Measurements from ENCODE around the gene UCK1. TPM values are rescaled to one million over a fixed set of nuclear protein-coding genes. Genes with fewer than 3 reads are reported as not detected.

UCK1 gene
- total RNA-seq, 1 experiment from 2014 or later: 31.7 TPM

- ChIA-PET POLR2A (ENCODE audit: unreplicated experiment) (no interaction called here), CTCF (no interaction called here)
- Histone ChIP-seq H3K4me2 (no peak overlapping the region), H3K9me3 (ENCODE audit: insufficient read depth, low read depth) (no peaks in the 10 kb centered on the region), H3K27ac (no peak overlapping the region), H2AFZ (no peak overlapping the region), H4K20me1 (ENCODE audit: insufficient read depth) (peaks cover 62% of the 10 kb centered on the region), H3K9me2 (ENCODE audit: insufficient read depth) (no peaks in the 10 kb centered on the region), H3K4me3 (no peak overlapping the region), H3K79me2 (ENCODE audit: low read depth) (peaks cover 17% of the 10 kb centered on the region; the same call in 1 of the 2 replicates), H3K4me1 (replicated peaks; ENCODE audit: insufficient read depth) (no peaks in the 10 kb centered on the region), H3F3A (ENCODE audit: insufficient read depth, low read depth) (peaks cover 15% of the 10 kb centered on the region; the same call in 1 of the 2 replicates), H3K36me3 (ENCODE audit: low read depth) (peaks cover 20% of the 10 kb centered on the region), H3K27me3 (ENCODE audit: insufficient read depth, low read depth) (no peaks in the 10 kb centered on the region)
- BruUV-seq (replicated peaks): no TSS peak
- no peak for TF ChIP-seq EZH2 (IDR thresholded peaks at IDR 0.05; ENCODE audit: low read depth)
- TF ChIP-seq CTCF (conservative IDR thresholded peaks at IDR 0.05): no peak
- DNase-seq: no peak
- intact Hi-C loops (cut with micrococcal nuclease; ENCODE audit: unreplicated experiment): no loop called here
These were observed 57.2 kb downstream of the UCK1 start for GRCh38 chr9:131473891-131474290.

Other genes with a start within 250 kb of the UCK1 start
- not detected in 2 replicates for gene PLPP7, start 241.5 kb downstream of the UCK1 start, total RNA-seq (2021)
- 307 and 361 TPM in 2 replicates for gene PRRC2B, start 137.2 kb downstream of the UCK1 start, total RNA-seq (2021)
- gene POMT1, start 28.3 kb downstream of the UCK1 start, total RNA-seq (2021): 35.3 and 45.8 TPM in 2 replicates
- gene PRRT1B, start 14.3 kb upstream of the UCK1 start, total RNA-seq (2021): not detected in 2 replicates
- 66.5 and 76.0 TPM in 2 replicates for gene RAPGEF1, start 208.8 kb upstream of the UCK1 start, total RNA-seq (2021)